SK-N-MC (cell line): ENCODE results near the gene FKBP4.

ENCODE experiments used
- DNase-seq: peaks from one replicate; pipeline ENCODE4 v3.0.0-alpha.2; 2011; ENCODE audit warnings: low read depth, low spot score
- H3K27ac ChIP-seq: fragments of 200-600 bp; sonication (generic); 2 replicates; pipeline ENCODE4 v1.5.1; 2016; ENCODE audit warnings: mixed run types
- H3K36me3 ChIP-seq: fragments of 200-600 bp; sonication (generic); 2 replicates; pipeline ENCODE4 v1.6.1; 2017; ENCODE audit warnings: antibody characterized with exemption, low read length, mixed read lengths; ENCODE audit not compliant: insufficient read depth
- H3K4me3 ChIP-seq: fragments of 200-600 bp; sonication (generic); 2 replicates; pipeline ENCODE4 v1.5.1; 2016
- H3K9ac ChIP-seq: fragments of 200-600 bp; sonication (generic); 2 replicates; pipeline ENCODE4 v1.8.0; 2017; ENCODE audit warnings: mixed run types, mixed read lengths; ENCODE audit not compliant: insufficient read length
- H3K9me3 ChIP-seq: fragments of 200-600 bp; sonication (generic); 2 replicates; pipeline ENCODE4 v1.6.1; 2017; ENCODE audit warnings: low read depth, mild to moderate bottlenecking, antibody characterized with exemption, low read length, moderate library complexity, mixed read lengths
- EZH2 ChIP-seq: fragments of 200-600 bp; sonication (generic); IDR thresholded peaks from one replicate; pipeline ENCODE4 v1.6.1; 2017; ENCODE audit warnings: antibody characterized with exemption
- FOXP2 ChIP-seq: optimal IDR thresholded peaks from 2 replicates; pipeline ENCODE3; 2011; ENCODE audit warnings: mild to moderate bottlenecking, moderate library complexity; ENCODE audit not compliant: insufficient read depth; ENCODE audit errors: extremely low read length, control extremely low read depth
- POLR2AphosphoS5 ChIP-seq: IDR thresholded peaks from 2 replicates; pipeline ENCODE4 v1.6.1; 2012; ENCODE audit warnings: mild to moderate bottlenecking, low read depth, low read length, borderline replicate concordance

The FKBP4 gene

DNA sequence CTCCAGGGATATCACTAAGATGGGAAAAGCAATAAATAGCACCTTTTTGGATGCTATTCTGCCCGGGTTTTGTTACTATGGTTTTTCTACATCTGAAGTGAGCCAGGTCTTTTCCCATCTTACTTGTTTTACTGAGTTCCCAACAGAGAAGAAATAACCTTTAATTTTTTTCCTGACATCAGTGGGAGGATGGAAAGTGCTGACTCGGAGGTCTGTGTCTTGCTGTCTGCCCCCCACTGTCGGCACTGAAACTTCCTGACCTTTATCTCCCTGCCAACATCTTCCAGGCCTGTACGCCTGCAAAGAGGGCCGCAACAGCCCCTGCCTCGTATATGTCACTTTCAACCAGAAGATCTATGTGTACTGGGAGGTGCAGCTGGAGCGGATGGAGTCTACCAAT, 28.7 kb downstream of the FKBP4 start:
- Histone ChIP-seq H3K36me3 (peaks cover 65% of the 10 kb centered on the region), H3K27ac (no peak overlapping the region), H3K9me3 (no peaks in the 10 kb centered on the region), H3K9ac (no peak overlapping the region), H3K4me3 (no peak overlapping the region)
- DNase-seq = no peak
- TF ChIP-seq EZH2 (no peak), FOXP2 (no peak), POLR2AphosphoS5 (no peak)

DNA sequence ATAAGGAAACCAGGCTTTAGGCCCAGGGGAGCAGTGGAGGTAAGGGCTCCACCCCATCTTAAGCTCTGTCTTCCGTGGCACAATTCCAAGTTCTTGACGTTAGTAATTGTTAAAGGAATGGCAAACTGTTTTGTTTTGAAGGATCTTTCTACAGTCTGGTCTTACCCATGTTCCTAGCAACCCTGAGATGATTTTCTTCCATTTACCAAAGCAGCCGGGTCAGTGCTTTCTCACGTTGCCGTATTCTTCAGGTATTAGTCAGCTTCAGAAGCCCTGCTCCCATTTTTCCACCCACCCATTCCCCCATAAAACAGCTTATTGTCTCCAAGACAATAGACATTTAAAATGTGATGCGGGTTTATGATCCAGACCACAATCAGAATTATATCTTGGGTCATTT, 29.8 kb downstream of the FKBP4 start:
- peaks cover 65% of the 10 kb centered on the region for H3K36me3 ChIP-seq
- H3K27ac ChIP-seq = no peak overlapping the region
- H3K9me3 ChIP-seq = no peaks in the 10 kb centered on the region
- H3K9ac ChIP-seq = no peak overlapping the region
- no peak overlapping the region for H3K4me3 ChIP-seq
- DNase-seq = no peak
- no peak for TF ChIP-seq FOXP2
- no peak for TF ChIP-seq EZH2
- no peak for TF ChIP-seq POLR2AphosphoS5

DNA sequence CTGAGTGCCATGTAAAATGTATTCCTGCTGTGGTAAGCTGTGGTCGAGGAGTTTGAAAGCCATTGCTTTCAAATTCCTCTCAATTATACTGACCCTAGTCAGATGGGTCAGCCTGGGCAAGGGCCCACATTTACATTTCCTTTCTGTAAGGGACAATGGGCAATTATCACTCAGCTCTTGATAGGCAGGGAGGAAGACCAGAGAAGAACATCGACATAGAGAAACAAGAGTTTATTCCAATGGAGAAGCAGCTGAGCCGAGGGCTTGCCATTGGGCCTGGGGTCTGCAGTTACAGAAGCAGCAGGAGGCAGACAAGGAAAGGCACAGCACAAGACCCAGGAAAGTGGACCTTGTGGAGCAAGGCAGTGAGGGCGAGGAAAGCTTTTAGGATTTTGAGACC, 30.4 kb downstream of the FKBP4 start:
- no peak overlapping the region for H3K27ac ChIP-seq
- H3K9ac ChIP-seq = no peak overlapping the region
- H3K9me3 ChIP-seq = no peaks in the 10 kb centered on the region
- no peak overlapping the region for H3K4me3 ChIP-seq
- peaks cover 65% of the 10 kb centered on the region for H3K36me3 ChIP-seq
- no peak for DNase-seq
- TF ChIP-seq FOXP2 = no peak
- no peak for TF ChIP-seq EZH2
- TF ChIP-seq POLR2AphosphoS5 = no peak

DNA sequence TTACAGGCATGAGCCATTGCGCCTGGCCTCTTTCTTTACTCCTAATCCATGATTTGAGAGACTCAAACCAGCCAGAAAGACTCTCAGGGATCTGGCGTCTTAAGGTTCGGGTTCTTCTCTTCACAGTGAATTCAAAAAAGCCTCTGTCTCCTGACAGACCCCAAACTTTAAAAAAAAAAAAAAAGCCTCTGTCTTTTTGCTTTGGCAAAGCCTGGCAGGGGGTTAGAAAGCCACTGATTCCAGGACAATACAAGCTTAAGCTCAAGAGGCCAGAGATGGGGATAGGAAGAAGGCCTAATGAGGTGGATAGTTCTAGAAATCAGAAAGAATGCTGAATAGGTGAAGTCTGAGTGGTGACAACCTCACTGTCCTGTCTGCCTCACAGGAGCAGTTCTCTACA, 31.3 kb downstream of the FKBP4 start:
- no peaks in the 10 kb centered on the region for H3K9me3 ChIP-seq
- no peak overlapping the region for H3K27ac ChIP-seq
- no peak overlapping the region for H3K4me3 ChIP-seq
- DNase-seq = no peak
- TF ChIP-seq POLR2AphosphoS5 (no peak), FOXP2 (no peak), EZH2 (no peak)
- no peak overlapping the region for H3K9ac ChIP-seq
- H3K36me3 ChIP-seq = peaks cover 65% of the 10 kb centered on the region

DNA sequence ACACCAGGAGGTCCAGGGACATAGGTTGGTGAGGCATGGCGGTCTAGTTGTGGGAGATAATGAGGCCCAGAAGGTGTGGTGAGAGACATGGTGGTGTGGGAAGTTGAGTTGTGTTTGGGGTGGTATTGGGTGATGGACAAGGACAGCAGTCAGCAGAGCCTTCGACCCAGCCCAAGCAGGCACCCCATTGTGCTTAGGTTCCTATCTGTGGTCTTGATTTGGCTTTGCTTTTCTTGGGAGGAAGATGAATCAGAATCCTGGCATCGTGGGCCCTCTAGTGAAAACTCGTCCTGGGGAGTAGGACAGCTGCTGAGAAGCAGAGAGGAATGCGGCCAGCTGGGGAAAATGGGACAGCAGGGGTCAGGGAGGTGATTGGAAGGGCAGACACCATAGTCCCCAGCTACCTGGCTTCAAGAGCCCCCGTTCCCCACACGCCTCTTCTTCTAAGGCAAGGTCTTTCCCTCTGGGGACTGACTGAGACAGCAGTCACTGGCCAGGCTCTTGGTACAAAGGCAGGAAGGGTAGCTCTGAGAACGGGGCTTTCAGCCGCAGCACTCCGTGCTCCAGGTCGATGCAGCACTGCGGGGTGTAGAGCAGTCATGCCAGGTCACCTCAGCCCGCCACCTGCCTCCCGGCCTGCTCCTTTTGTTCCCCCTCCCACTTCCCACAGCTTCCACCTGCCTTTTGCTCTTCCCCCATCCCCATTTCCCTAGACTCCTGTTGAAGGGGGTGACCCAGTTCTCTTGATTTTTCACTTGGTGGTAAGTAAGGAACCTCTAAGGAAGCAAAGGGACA, 32.1 kb downstream of the FKBP4 start:
- Histone ChIP-seq H3K36me3 (peaks cover 60% of the 10 kb centered on the region), H3K27ac (no peak overlapping the region), H3K9ac (no peak overlapping the region), H3K9me3 (no peaks in the 10 kb centered on the region), H3K4me3 (no peak overlapping the region)
- no peak for DNase-seq
- TF ChIP-seq POLR2AphosphoS5 (no peak), FOXP2 (no peak), EZH2 (no peak)

DNA sequence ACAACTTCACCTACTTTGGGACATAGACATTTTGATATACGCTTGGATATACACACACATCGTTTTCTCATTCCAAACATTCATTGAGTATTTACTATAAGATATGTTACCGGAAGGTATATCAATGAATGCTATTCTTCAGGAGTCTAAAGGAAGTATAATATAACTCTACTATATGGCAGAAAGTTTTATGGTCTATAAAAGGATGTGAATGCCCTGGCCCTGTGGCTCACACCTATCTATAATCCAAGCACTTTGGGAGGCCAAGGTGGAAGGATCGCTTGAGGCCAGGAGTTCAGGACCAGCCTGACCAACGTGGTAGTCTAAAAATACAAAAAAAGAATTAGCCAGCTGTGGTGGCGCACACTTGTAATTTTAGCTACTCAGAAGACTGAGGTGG, 34.5 kb downstream of the FKBP4 start:
- no peak overlapping the region for H3K27ac ChIP-seq
- no peaks in the 10 kb centered on the region for H3K9me3 ChIP-seq
- H3K36me3 ChIP-seq = peaks cover 37% of the 10 kb centered on the region
- H3K4me3 ChIP-seq = no peak overlapping the region
- TF ChIP-seq POLR2AphosphoS5 = no peak
- no peak for TF ChIP-seq EZH2
- no peak for TF ChIP-seq FOXP2
- H3K9ac ChIP-seq = no peak overlapping the region
- no peak for DNase-seq

DNA sequence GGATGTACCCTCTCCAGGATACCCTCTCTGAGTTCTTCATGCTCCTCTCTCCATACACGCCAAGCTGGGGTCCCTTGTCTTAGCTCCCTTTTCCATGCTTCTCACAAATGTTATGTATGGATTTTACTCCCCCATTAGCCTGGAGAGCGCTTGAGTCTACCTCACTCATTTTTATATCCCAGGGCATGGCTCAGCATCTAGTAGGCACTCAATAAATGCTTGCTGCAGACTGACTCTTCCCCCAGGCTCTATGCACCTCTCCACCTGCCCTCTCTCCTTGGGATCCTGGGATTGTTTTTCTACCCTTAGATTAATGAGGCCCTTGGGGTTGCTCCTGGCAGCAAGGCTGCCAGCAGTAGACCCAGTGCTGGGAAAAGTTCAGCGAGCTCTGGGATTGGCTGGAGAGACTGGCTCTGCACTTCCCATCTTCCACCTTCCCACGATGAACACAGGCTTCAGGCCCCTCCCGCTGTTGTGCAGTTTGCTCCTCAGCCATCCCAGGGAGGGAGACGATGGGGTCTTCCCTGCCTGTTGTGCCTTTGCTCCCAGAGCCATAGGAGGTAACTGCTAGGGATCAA, 37.9 kb downstream of the FKBP4 start:
- Histone ChIP-seq H3K9ac (no peak overlapping the region), H3K9me3 (no peaks in the 10 kb centered on the region), H3K27ac (no peak overlapping the region), H3K4me3 (no peak overlapping the region), H3K36me3 (peaks cover 6% of the 10 kb centered on the region; the same call in 1 of the 2 replicates)
- DNase-seq = no peak
- TF ChIP-seq FOXP2 (no peak), POLR2AphosphoS5 (no peak)

DNA sequence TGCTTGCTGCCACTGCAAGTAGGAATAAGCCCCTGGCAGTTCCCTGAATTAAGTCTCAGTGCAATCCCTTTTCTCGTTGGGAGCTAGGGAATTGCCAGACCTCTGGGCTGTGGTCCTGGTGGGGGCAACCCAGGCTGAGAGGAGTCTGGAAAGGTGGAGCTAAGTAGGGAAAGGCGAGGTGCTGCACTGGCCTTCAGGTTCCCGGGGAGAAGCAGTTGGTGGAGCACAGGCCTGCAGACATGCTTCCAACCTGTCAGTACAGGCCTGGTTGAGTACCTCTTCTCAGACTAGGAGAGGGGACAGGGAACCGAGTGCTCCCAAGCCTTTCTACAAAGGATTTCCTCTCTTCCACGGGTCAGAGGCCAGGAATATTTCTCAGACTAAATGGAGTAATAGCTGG, 38.6 kb downstream of the FKBP4 start:
- Histone ChIP-seq H3K4me3 (no peak overlapping the region), H3K9me3 (no peaks in the 10 kb centered on the region), H3K9ac (no peak overlapping the region), H3K27ac (no peak overlapping the region), H3K36me3 (no peaks in the 10 kb centered on the region; the same call in 1 of the 2 replicates)
- TF ChIP-seq POLR2AphosphoS5 = no peak
- no peak for DNase-seq
